NB4 (cell line): ENCODE data around the gene CACNA1F.

Source experiments
- DNase-seq: peaks from one replicate; pipeline ENCODE4 v3.0.0; 2010; ENCODE audit warnings: low read depth
- H3K4me3 ChIP-seq: one replicate; pipeline ENCODE4 v1.5.1; 2011; ENCODE audit warnings: mild to moderate bottlenecking, low read depth, low read length, moderate library complexity
- CTCF ChIP-seq: IDR thresholded peaks from one replicate; pipeline ENCODE4 v1.5.1; 2012; ENCODE audit warnings: low read depth, low read length
- MAX ChIP-seq: IDR thresholded peaks from 2 replicates; pipeline ENCODE4 v1.6.1; 2011; ENCODE audit warnings: low read depth, low read length
- MYC ChIP-seq: IDR thresholded peaks from 2 replicates; pipeline ENCODE4 v1.6.1; 2011; ENCODE audit warnings: low read depth, low read length
- POLR2A ChIP-seq: IDR thresholded peaks from 2 replicates; pipeline ENCODE4 v1.6.1; 2011; ENCODE audit warnings: mild to moderate bottlenecking; ENCODE audit not compliant: insufficient read length; ENCODE audit errors: extremely low read depth

The CACNA1F gene

GRCh38 chrX:49205443-49205842 is 27.7 kb downstream of the CACNA1F start:
- no peak for TF ChIP-seq CTCF
- TF ChIP-seq MAX: no peak
- no peak for TF ChIP-seq POLR2A
- no peak for TF ChIP-seq MYC
- H3K4me3 ChIP-seq: no peak overlapping the region
- no peak for DNase-seq

GRCh38 chrX:49204709-49205108 is 28.4 kb downstream of the CACNA1F start:
- TF ChIP-seq POLR2A (no peak), MYC (no peak), CTCF (no peak), MAX (no peak)
- DNase-seq: no peak
- no peak overlapping the region for H3K4me3 ChIP-seq

GRCh38 chrX:49204017-49204416 is 29.1 kb downstream of the CACNA1F start:
- no peak for DNase-seq
- TF ChIP-seq POLR2A: no peak
- TF ChIP-seq MYC: no peak
- no peak for TF ChIP-seq MAX
- no peak for TF ChIP-seq CTCF
- no peak overlapping the region for H3K4me3 ChIP-seq

- H3K4me3 ChIP-seq: no peak overlapping the region
- no peak for DNase-seq
- TF ChIP-seq POLR2A (no peak), MAX (no peak), CTCF (no peak), MYC (no peak)
These were observed 29.6 kb downstream of the CACNA1F start for GRCh38 chrX:49203536-49203935.

- no peak overlapping the region for H3K4me3 ChIP-seq
- TF ChIP-seq MAX (no peak), MYC (no peak), POLR2A (no peak), CTCF (no peak)
- DNase-seq: no peak
These were observed 31.1 kb downstream of the CACNA1F start for GRCh38 chrX:49202022-49202421.
